GM18519 (cell line): ENCODE data around the gene CR1L.
"Not testable (repeated sequence)": the region's sequence is repeated elsewhere in the genome, so short reads cannot be mapped to it uniquely, and the experiment has no call there.

Experiments used
- ATAC-seq: cut with Tn5 transposase; IDR thresholded peaks from one replicate; pipeline ENCODE4 v1.9.1; 2021; ENCODE audit warnings: mild to moderate bottlenecking, moderate library complexity; ENCODE audit not compliant: unreplicated experiment, low FRiP score

Gene CR1L

DNA sequence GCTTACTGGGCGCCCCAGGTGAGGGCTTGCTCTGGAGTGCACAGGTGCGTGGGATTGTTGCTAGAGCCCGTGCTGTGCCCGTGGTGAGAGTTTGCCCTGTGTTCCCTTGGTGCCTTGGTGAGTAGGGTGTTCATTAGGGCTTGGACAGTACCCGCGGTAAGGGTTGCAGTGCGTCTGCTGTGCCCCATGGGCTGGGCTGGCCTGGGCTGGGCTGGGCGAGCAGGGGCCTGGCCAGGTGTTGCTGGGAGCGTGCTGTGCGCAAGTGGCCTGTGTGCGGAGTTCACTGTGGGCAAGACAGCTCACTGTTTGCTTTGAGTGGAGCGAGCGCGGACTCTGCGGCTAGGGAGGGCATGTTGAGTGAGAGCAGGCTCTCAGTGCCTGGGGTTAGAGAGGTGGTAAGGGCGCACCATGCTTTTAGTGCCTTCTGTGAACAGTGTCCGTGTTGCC is 725 bp downstream of the CR1L start:
- ATAC-seq = no peak

DNA sequence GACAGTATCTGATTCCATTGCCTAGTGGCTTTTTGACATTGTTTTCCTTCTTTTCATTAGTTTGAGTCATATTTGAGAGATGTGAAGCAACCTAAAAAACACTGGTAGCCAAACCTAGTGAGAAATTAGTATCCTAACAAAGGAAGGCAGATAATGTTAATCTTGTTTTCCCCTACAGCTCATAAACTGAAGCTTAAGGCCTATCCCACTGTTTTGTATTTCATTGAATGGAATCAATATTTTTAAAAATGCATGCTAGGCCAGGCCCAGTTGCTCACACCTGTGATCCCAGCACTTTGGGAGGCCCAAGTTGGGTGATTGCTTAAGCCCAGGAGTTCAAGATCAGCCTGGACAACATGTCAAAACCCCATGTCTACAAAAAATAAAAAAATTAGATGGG is 1.2 kb downstream of the CR1L start:
- ATAC-seq = no peak

DNA sequence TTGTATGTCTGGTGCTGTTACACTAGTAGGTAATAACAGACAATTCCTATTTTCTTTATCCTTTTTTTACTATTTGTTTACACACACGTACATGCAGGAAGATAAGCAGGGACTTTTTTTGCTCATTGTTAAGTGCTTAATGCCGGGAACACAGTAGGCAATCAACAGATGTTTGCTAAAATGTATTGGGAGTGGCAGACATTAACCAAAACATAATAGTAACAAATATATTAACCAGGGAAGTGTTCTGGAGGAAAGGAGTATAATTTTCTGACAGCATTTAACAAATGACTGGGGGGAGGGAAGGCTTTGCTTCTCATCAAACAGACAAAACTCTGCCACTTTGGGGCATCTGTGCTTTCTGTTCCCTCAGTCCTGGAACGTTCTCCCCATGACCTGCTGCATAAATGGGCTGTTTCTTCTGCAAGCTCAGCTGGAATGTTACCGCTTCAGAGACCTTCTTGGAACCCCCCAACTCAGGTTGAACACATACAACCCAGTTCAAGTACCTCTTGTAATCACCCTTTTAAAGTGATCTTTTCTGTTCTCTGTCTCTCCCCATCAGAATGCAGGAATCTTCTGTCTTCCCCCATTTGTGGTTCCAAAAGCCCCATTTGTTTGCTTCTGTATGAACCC is 2.1 kb downstream of the CR1L start:
- no peak for ATAC-seq

DNA sequence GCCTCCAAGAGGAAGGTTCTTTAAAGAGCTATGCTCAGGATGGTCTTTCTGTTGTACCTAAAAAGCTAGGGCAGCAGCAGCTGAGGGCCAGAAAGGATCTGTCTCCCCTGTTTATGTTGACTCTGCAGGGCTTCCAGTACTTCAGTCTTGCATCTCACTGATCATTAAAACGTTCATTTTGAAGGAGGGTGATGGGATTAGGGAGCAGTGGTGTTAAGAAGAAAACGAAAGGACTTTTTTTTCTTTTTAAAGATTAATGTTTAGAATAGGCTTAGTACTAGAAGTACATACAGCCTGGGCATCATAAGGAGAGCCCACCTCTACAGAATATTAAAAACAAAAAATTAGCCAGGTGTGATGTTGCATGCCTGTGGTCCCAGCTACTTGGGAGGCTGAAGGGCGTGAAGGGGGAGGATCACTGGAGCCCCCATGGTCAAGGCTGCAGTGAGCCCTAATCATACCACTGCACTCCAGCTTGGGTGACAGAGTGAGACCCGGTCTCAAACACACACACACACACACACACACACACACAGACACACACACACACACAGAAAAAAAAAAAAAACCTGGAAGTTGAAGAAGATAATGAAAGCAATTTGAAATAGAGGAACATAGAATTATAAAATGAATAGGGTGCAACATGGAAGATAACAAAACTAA is 2.9 kb downstream of the CR1L start:
- ATAC-seq = no peak

DNA sequence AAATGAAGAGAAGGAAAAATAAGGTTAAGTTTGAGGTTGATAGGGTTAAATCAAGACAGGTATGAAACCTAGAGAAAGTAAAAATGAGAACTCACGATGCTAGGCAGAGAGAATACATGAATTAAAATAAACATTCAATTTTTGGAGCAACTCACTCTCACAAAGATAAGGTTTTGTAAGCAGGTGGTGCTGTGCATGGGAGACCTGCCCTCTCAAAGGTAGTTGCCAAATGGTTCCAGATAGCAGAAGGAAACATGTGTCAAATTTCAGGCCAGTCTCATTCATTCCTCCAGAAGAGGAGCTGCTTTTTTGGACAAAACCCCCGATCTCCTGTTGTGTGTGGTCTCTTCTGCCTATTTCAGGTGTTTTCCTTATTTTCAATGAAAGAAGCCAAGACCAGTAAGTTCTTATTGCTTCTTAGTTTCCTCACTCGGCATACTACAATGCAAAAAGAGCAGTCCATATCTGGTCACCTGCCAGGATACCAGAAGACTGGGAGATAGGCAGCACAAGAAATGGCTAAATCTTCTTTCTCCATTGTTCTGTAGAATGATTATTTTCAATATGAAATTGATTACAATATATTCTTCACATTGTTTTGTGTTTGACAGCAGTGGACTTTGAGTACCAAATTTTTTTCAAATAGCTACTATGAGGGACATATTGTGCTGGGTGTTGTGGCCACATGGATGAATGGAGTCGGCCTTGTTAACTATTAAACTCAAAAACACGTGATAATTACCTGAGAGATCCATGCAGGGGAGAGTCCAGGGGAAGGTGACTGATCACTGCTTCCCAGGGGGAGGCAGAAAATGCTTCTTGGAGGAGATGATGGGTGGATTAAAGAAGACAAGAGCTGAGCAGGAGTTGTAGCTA is 3.6 kb downstream of the CR1L start:
- no peak for ATAC-seq

DNA sequence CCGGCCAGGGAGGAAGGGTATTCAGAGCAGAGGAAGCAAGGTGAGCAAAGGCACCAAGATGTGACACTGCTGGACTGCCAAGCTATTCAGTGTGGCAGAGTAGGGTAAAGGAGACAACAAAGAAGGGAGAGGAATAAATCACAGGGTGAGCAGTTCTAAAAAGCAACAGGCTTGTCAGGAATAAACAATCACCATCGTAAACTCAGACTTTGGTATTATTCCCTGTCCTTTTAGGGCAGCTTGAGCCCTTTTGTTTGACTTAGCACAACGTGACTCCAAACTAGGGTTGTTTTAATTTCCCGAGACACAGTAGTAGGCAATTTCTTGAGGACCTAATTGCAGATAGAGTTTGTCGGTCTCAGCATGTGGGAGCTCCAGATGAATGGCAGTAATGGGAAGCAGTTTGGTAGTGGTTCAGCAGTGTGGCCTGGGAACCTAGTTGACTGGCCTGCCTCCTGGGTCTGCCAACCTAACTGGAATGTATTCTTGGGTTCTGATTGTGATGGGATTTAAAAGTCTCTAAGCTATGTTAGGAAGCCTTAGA is 4.3 kb downstream of the CR1L start:
- ATAC-seq = no peak

DNA sequence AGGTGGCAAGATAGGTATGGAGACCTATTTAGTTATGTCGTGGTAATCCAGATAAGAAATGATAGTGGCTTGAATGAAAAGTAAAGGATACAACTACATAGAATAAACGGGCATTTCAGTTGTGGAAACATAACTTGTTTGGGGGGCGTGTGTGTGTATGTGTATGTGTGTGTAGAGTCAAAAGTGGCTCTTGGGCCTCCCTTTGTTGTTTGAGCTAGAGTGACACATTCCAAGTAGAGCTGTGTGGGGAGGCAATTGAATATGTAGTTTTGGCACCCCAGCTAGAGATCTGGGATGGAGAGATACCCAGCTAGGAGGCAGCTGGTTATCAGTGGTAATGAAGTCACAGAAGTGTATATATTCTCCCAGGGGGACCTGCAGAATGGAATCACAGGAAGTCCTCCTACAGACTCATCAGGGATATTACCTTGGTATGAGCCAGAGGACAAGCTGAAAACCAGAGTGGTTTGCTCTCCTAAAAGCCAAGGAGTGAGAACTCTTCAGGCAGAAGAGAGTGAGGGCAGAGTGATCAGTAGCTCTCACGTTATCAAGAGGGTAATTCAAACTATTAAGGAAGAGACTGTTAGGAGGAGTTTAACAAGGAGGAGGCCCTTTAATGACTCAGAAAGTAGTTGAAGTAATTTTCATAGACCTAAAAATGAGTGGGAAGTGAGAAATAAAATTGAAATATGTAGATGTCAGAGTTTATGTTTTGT is 5.1 kb downstream of the CR1L start:
- ATAC-seq = no peak

DNA sequence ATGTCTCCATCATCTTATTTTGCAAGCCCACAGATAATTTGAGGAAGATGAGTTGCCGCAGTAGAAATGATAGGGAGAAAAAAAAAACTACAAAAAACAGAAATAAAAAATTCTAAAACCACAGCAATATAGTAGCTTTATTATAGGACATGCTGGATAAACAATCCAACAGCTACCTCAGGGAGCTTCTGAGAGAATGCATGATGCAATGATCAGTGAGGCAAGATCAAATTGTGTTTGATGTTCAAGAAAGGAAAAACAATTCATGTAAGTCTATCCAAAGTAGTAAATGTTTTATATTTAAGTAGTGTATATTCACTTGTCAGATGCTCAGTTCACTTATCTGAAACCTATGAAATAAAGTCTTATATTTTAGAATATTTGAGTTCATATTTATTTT is 6.7 kb downstream of the CR1L start:
- ATAC-seq = no peak

DNA sequence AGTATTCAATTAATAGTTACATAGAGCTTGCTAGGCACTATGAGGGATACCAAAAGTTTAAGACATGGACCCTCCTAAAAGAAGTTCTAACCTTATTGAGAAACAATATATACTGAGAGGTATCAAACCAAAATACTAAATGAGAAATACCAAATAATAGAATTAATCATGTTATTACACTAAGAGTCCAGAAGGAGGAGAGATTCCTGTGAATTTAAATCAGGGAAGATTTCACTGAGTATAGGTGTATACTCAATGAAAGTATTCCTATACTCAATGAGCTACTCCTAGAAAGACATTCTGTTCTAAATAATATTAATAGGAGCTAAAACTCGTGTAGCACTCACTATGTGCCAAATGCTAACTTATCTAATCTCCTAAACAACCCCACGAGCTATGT is 9.4 kb downstream of the CR1L start:
- ATAC-seq = no peak

DNA sequence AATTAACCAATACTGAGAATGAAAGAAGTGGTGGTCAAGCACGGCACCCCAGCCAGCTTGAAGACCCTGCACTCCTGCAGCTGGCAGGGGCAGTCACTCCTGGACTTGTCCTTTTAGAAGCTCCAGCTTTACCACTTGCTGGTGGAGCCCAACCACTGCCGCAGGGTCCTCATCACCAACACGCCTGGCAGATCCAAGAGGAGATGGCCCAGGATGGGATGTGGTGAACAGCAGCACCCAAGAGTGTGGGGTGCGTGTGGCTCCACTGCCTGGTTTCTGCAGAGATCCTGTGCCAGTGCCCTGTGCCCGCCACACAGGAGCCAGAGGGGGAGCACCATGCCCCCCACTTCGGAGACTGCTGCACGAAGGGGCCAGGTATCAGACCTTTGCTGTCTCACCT is 13.5 kb downstream of the CR1L start:
- ATAC-seq = no peak

DNA sequence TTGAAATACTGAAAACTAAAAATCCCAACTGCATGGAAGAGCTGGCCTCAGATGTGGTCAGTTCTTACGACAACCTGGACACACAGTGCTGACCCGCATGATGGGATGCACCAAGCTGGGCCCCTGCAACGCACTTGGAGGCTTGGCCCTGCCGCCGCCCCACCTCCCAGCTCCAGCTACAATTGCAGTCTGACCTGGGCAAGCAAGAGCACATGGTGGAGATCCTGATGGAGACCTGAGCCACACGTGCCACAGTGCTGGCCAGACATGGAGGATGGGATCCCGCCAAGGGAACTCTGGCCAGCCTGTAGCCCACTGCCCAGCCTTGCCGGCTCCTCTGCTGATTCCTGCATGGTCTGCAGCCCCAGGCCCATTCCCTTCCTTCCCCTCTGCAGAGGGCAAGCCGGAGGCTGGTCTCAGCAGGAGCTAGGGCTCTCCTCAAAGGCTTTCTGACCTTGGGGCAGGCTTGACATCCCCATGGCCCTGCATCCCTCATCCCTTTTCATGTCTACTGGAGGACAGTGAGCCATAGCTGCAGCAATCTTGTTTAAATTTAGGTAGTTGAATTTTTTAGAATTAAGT is 14.1 kb downstream of the CR1L start:
- no peak for ATAC-seq

DNA sequence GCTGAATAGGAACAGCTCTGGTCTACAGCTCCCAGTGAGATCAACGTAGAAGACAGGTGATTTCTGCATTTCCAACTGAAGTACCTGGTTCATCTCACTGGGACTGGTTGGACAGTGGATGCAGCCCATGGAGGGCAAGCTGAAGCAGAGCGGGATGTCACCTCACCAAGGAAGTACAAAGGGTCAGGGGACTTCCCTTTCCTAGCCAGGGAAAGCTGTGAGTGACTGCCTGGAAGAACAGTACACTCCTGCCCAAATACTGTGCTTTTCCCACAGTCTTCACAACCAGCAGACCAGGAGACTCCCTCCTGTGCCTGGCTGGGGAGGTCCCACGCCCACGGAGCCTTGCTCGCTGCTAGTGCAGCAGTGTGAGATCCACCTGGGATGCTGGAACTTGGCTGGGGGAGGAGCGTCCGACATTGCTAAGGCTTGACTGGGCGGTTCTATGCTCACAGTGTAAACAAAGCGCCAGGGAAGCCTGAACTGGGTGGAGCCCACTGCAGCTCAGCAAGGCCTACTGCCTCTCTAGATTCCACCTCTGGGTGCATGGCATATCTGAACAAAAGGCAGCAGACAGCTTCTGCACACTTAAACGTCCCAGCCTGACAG is 14.7 kb downstream of the CR1L start:
- no peak for ATAC-seq

DNA sequence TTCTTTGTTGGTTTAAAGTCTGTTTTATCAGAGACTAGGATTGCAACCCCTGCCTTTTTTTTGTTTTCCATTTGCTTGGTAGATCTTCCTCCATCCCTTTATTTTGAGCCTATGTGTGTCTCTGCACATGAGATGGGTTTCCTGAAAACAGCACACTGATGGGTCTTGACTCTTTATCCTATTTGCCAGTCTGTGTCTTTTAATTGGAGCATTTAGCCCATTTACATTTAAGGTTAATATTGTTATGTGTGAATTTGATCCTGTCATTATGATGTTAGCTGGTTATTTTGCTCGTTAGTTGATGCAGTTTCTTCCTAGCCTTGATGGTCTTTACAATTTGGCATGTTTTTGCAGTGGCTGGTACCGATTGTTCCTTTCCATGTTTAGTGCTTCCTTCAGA is 16.5 kb downstream of the CR1L start:
- not testable (repeated sequence) for ATAC-seq

DNA sequence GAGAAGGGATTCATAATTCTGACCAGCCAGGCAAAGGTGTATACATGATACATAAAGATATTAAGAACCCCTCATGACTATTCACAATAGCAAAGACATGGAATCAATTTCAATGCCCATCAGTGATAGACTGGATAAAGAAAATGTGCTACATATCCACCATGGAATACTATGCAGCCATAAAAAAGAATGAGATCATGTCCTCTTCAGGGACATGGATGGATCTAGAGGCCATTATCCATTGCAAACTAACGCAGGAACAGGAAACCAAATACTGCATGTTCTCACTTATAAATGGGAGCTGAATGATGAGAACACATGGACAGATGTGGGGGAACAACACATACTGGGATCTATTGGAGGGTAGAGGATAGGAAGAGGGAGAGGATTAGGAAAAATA is 21.4 kb downstream of the CR1L start:
- no peak for ATAC-seq

DNA sequence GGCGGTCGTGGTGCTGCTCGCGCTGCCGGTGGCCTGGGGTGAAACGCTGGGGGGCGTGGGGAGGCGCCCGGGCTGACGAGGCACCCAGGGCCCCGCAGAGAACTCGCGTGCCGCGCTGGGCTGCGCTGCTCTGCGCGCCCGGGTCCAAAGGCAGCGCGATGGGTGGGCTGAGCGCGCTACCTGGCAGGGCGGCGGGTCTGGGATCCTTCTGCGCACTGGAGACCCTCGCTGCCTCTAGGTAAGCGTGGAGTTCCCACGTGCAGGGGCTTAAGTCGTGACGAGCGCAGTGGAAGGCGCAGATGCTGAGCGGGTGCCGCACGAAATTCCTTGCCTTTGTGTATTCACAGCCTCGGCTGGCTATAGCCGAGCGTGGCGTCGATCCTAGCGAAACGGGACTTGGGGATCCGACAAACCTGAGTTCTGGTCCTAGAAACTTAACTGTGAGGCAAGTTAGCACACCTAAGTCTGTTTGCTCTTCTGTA is 24.6 kb downstream of the CR1L start:
- no peak for ATAC-seq

DNA sequence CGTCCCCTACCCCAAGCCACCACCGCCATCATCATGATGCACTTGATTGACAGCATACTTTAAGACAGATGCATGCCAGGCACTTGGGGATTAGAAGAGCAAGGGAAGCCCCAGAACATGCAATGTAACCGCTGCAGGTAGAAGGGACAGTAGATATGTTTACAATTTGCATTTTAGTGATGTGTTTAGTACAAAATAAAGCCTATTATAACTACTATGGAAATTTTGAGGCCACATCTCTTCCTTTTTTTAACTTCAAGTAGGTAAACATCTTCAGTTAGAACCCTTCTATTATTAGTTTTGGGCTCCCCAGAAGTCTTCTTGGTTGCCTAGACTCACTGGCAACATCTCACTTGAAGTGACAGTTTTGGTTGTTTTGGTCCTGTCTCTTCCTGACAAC is 25.3 kb downstream of the CR1L start:
- ATAC-seq = peak; percentile 55

DNA sequence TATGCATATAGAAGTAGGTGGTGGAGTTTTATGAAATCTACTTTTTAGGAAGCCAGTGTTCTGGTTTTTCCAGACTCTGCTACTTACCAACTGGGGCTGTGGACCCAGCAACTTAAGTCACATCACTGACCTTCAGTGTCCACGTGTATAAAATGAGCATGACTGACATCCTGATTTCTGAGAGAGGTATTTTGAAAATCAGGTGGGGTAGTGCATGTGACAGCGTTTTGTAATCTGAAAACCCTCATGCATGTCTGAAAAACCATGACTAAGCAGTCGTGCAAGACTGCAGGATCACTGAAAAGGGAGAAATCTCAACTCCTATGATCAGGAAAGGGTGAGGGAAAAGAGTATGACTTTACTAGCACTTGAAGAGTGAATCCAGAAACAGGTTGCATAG is 26.1 kb downstream of the CR1L start:
- ATAC-seq = no peak

DNA sequence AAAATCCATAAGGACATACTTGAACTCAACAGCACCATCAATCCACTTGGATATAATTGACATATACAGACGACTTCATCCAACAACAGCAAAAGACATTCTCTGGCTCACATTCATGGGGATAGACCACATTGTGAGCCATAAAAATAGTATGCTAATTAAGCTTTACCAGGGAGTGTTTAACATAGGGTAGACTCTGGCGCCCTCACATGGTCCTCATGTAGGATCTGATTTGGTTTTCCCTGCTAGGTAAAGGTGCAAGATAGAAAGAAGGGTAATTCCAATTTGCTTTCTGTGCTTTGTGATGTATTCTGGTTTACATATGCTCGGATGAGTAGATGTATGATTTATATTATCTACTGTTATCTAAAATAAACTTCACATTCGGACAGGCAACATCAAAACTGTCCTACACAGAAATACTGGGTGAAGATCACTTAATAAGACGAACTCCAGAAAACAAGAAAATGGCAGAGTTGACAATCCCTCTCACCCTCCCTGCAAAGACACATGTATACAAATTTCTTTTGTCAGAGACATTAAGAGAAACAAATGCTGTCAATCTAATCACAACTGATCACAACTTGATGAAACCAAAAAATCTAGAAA is 27.7 kb downstream of the CR1L start:
- ATAC-seq = no peak

DNA sequence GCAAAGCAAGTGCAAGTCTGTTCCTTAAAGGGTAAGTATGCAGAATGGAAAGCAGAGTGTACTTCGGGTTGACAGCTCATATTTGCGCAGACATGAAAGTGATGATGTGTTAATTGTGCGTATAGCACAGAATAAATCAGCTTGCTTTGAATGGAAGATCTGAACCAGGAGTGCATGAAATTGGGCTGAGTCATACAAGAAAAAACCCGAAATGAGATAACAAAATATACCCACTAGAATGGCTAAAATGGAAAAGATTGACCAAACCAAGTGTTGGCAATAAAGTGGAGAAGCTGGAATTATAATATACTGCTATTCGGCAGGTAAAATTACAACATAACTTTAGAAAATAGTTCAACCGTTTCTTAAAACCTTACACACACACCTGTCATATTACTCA is 28.5 kb downstream of the CR1L start:
- no peak for ATAC-seq
